H1 (cell line): ENCODE measurements around the gene INHBA. TPM values are rescaled to one million over a fixed set of nuclear protein-coding genes. Genes with fewer than 3 reads are reported as not detected.
A peak's percentile ranks its signal among the peaks of the same experiment; 100 is the strongest.

Experiments used
- CTCF ChIA-PET: fragments of 300-600 bp; sonication (Branson Sonifier 250); formaldehyde crosslinking; loops from one replicate; lab custom pipeline; 2021; ENCODE audit not compliant: partially characterized antibody; lab: Charles Lee
- POLR2A ChIA-PET: fragments of 300-600 bp; sonication (Branson Sonifier 250); formaldehyde crosslinking; loops from one replicate; lab custom pipeline; 2021; ENCODE audit warnings: inconsistent platforms; ENCODE audit not compliant: partially characterized antibody; lab: Charles Lee
- DNase-seq, 2 experiments: peaks; one replicate each; pipeline versions ENCODE4 v3.0.0 to v3.0.0-alpha.2; 2010 to 2022; ENCODE audit warnings: low spot score in 2 of 2, low read depth in 1 of 2, mixed read lengths in 1 of 2
- FAIRE-seq: peaks from 2 replicates; lab custom pipeline; 2011; peaks lifted over from hg19 to GRCh38; lab: Jason Lieb, UNC
- H2AFZ ChIP-seq: 2 replicates; pipeline ENCODE4 v1.8.1; 2012; ENCODE audit warnings: low read length, inconsistent platforms
- H2AK5ac ChIP-seq: 2 replicates; pipeline ENCODE4 v1.6.1; 2013; ENCODE audit warnings: low read depth, low read length
- H2BK120ac ChIP-seq: replicated peaks from 2 replicates; pipeline ENCODE3; 2013; ENCODE audit warnings: low read depth, low read length, inconsistent platforms
- H2BK12ac ChIP-seq: 2 replicates; pipeline ENCODE4 v1.6.1; 2013; ENCODE audit warnings: low read depth, low read length
- H2BK15ac ChIP-seq: 2 replicates; pipeline ENCODE4 v1.6.1; 2013; ENCODE audit warnings: low read length
- H2BK20ac ChIP-seq: 2 replicates; pipeline ENCODE4 v1.6.1; 2013; ENCODE audit warnings: low read length
- H2BK5ac ChIP-seq: 2 replicates; pipeline ENCODE4 v1.6.1; 2013; ENCODE audit warnings: low read depth, low read length
- H3K14ac ChIP-seq: 2 replicates; pipeline ENCODE4 v1.6.1; 2013; ENCODE audit warnings: inconsistent platforms; ENCODE audit not compliant: insufficient read length
- H3K18ac ChIP-seq: 2 replicates; pipeline ENCODE4 v1.6.1; 2013; ENCODE audit warnings: low read length; ENCODE audit errors: extremely low read depth
- H3K23ac ChIP-seq: 2 replicates; pipeline ENCODE4 v1.6.1; 2013; ENCODE audit warnings: inconsistent platforms; ENCODE audit not compliant: insufficient read length
- H3K23me2 ChIP-seq: 2 replicates; pipeline ENCODE4 v1.6.1; 2013; ENCODE audit warnings: low read depth, low read length
- H3K27ac ChIP-seq: 2 replicates; pipeline ENCODE4 v1.6.1; 2011; ENCODE audit warnings: low read depth, low read length, inconsistent platforms
- H3K27me3 ChIP-seq, 4 experiments: replicated peaks in 1 of 4; 1 replicate in 1 of 4; 2 replicates in 3 of 4; pipeline versions ENCODE4 v1.6.1 to v1.8.1; 2011 to 2013; ENCODE audit warnings: low read length in 3 of 4, mild to moderate bottlenecking in 3 of 4, inconsistent platforms in 2 of 4, mixed read lengths in 2 of 4, moderate library complexity in 1 of 4; ENCODE audit not compliant: control insufficient read depth in 3 of 4, insufficient read depth in 3 of 4; ENCODE audit errors: extremely low read depth in 1 of 4
- H3K36me3 ChIP-seq, 4 experiments: 2 replicates each; pipeline versions ENCODE4 v1.6.1 to v1.8.1; 2011 to 2013; ENCODE audit warnings: mild to moderate bottlenecking in 4 of 4, low read length in 3 of 4, moderate library complexity in 2 of 4, control low read depth in 1 of 4, inconsistent platforms in 1 of 4; ENCODE audit not compliant: insufficient read depth in 4 of 4, control insufficient read depth in 2 of 4
- H3K4ac ChIP-seq: replicated peaks from 2 replicates; pipeline ENCODE3; 2013; ENCODE audit warnings: low read length, low read depth, mixed read lengths, inconsistent platforms; ENCODE audit not compliant: insufficient read length
- H3K4me1 ChIP-seq, 4 experiments: replicated peaks in 1 of 4; 1 replicate in 1 of 4; 2 replicates in 3 of 4; pipeline versions ENCODE4 v1.6.1 to v1.8.1; 2011 to 2013; ENCODE audit warnings: low read length in 3 of 4, inconsistent platforms in 2 of 4, mixed read lengths in 1 of 4; ENCODE audit not compliant: insufficient read depth in 4 of 4, control insufficient read depth in 3 of 4
- H3K4me2 ChIP-seq, 2 experiments: 2 replicates each; pipeline versions ENCODE4 v1.6.1 to v1.8.1; 2011 to 2013; ENCODE audit warnings: low read depth in 2 of 2, low read length in 2 of 2, control low read depth in 1 of 2, inconsistent platforms in 1 of 2, mild to moderate bottlenecking in 1 of 2; ENCODE audit not compliant: insufficient read depth in 1 of 2
- H3K4me3 ChIP-seq, 4 experiments: fragments of 200-600, 300-600 bp in 1 of 4; sonication (generic), shearing (Covaris generic), sonication (Bioruptor Twin) in 1 of 4; 2 replicates each; pipeline versions ENCODE4 v1.5.1 to v1.8.1; 2011 to 2016; ENCODE audit warnings: low read length in 4 of 4, low read depth in 3 of 4, control low read depth in 2 of 4, inconsistent platforms in 2 of 4, mild to moderate bottlenecking in 2 of 4, mixed read lengths in 1 of 4, moderate library complexity in 1 of 4; ENCODE audit not compliant: insufficient read depth in 2 of 4; ENCODE audit errors: extremely low read depth in 1 of 4
- H3K56ac ChIP-seq: replicated peaks from 2 replicates; pipeline ENCODE3; 2013; ENCODE audit warnings: low read depth, mild to moderate bottlenecking, mixed read lengths, low read length, inconsistent platforms; ENCODE audit not compliant: insufficient read length
- H3K79me1 ChIP-seq: 2 replicates; pipeline ENCODE4 v1.6.1; 2013; ENCODE audit warnings: low read depth, low read length, control low read depth
- H3K79me2 ChIP-seq, 2 experiments: 2 replicates each; pipeline versions ENCODE4 v1.6.1 to v1.8.1; 2012 to 2013; ENCODE audit warnings: low read length in 2 of 2, mild to moderate bottlenecking in 2 of 2, inconsistent platforms in 1 of 2; ENCODE audit not compliant: insufficient read depth in 2 of 2, control insufficient read depth in 1 of 2
- H3K9ac ChIP-seq, 4 experiments: replicated peaks in 1 of 4; 1 replicate in 1 of 4; 2 replicates in 3 of 4; pipeline versions ENCODE4 v1.6.1 to v1.8.1; 2011 to 2013; ENCODE audit warnings: low read depth in 3 of 4, low read length in 3 of 4, control low read depth in 2 of 4, mild to moderate bottlenecking in 2 of 4, moderate library complexity in 2 of 4, inconsistent platforms in 1 of 4; ENCODE audit errors: extremely low read depth in 1 of 4
- H3K9me3 ChIP-seq, 2 experiments: 2 replicates each; pipeline versions ENCODE4 v1.6.1 to v1.8.1; 2012 to 2013; ENCODE audit warnings: mild to moderate bottlenecking in 2 of 2, moderate library complexity in 2 of 2, control low read depth in 1 of 2, inconsistent platforms in 1 of 2, low read depth in 1 of 2, low read length in 1 of 2, mixed read lengths in 1 of 2; ENCODE audit not compliant: insufficient read depth in 2 of 2
- H4K20me1 ChIP-seq, 2 experiments: replicated peaks in 1 of 2; 2 replicates each; pipeline versions ENCODE3 to v1.8.1; 2011 to 2013; ENCODE audit warnings: inconsistent platforms in 2 of 2, low read length in 2 of 2, mild to moderate bottlenecking in 1 of 2; ENCODE audit not compliant: insufficient read depth in 2 of 2, control insufficient read depth in 1 of 2
- H4K5ac ChIP-seq: 2 replicates; pipeline ENCODE4 v1.6.1; 2013; ENCODE audit warnings: low read length, low read depth, mixed read lengths, inconsistent platforms; ENCODE audit not compliant: insufficient read length
- H4K8ac ChIP-seq: 2 replicates; pipeline ENCODE4 v1.8.0; 2013; ENCODE audit warnings: mild to moderate bottlenecking, moderate library complexity, low read length, inconsistent platforms; ENCODE audit not compliant: insufficient read depth; ENCODE audit errors: extremely low read depth
- H4K91ac ChIP-seq: replicated peaks from 2 replicates; pipeline ENCODE3; 2013; ENCODE audit warnings: low read length, mixed read lengths, inconsistent platforms; ENCODE audit not compliant: insufficient read length
- BCL11A ChIP-seq, 2 experiments: IDR thresholded peaks; one replicate each; pipeline ENCODE4 v1.6.1; 2011; ENCODE audit warnings: low read depth in 2 of 2, low read length in 2 of 2, mild to moderate bottlenecking in 2 of 2
- CTCF ChIP-seq, 3 experiments: IDR thresholded peaks; 1 replicate in 2 of 3; 2 replicates in 1 of 3; pipeline versions ENCODE4 v1.5.1 to v1.6.1; 2011; ENCODE audit warnings: low read length in 3 of 3, mild to moderate bottlenecking in 3 of 3, inconsistent platforms in 2 of 3, low read depth in 1 of 3, moderate library complexity in 1 of 3; ENCODE audit not compliant: insufficient read depth in 1 of 3; ENCODE audit errors: control extremely low read depth in 1 of 3
- EGR1 ChIP-seq: IDR thresholded peaks from 2 replicates; pipeline ENCODE4 v1.6.1; 2011; ENCODE audit warnings: low read depth, low read length, borderline replicate concordance
- NRF1 ChIP-seq: IDR thresholded peaks from 2 replicates; pipeline ENCODE4 v1.6.1; 2011; ENCODE audit warnings: mild to moderate bottlenecking, low read depth, low read length, improper control_type of control experiment
- PHF8 ChIP-seq: fragments of 200-600 bp; sonication (generic); conservative IDR thresholded peaks from 2 replicates; pipeline ENCODE4 v1.7.1; 2012; ENCODE audit warnings: low read depth, mild to moderate bottlenecking, inconsistent platforms, low read length, moderate library complexity
- RAD21 ChIP-seq, 2 experiments: IDR thresholded peaks in 1 of 2; conservative IDR thresholded peaks in 1 of 2; 2 replicates each; pipeline ENCODE4 v1.6.1; 2011; ENCODE audit warnings: low read depth in 2 of 2, low read length in 2 of 2, improper control_type of control experiment in 1 of 2, inconsistent platforms in 1 of 2, mild to moderate bottlenecking in 1 of 2, moderate library complexity in 1 of 2
- RFX5 ChIP-seq: IDR thresholded peaks from 2 replicates; pipeline ENCODE4 v1.6.1; 2011; ENCODE audit warnings: low read depth, low read length, improper control_type of control experiment, borderline replicate concordance
- WGBS, 2 experiments: shearing (Covaris generic) in 1 of 2; methylation state at CpG; one replicate each; pipeline versions ENCODE4 v1.1.6 to v1.1.7; 2013 to 2015; ENCODE audit warnings: low lambda C conversion rate in 2 of 2, mixed read lengths in 2 of 2, inconsistent platforms in 1 of 2, low coverage in 1 of 2, missing lambda C conversion rate in 1 of 2; ENCODE audit not compliant: insufficient replicate concordance in 2 of 2, insufficient coverage in 1 of 2, insufficient read length in 1 of 2; ENCODE audit errors: extremely low coverage in 1 of 2, missing lambda C conversion rate in 1 of 2; 5-methylcytosine and 5-hydroxymethylcytosine counted together
- polyA plus RNA-seq, 7 experiments: library from polyadenylated mRNA; depleted of rRNA in 3 of 7; stranded (reverse) in 5 of 7; unstranded in 2 of 7; fragments of >200 nt in 5 of 7; fragments of 200-250 nt in 2 of 7; gene quantifications; 1 replicate in 5 of 7; 2 replicates in 1 of 7; 4 replicates in 1 of 7; pipeline versions ENCODE4 v1.2.1 to v1.2.3, GENCODE V29; 2011 to 2013; ENCODE audit warnings: missing spikeins in 2 of 7, mixed read lengths in 2 of 7
- total RNA-seq: library from RNA; stranded (reverse); fragmentation: NEBNext Ultra II Directional; extraction: Animal tissue kit (Norgen Biotek cat#: 25700); gene quantifications from 2 replicates; pipeline ENCODE4 v1.2.1, GENCODE V29; 2021

INHBA gene
- total and polyA plus RNA-seq, 2 of the 8 experiments (the other 6 are each of a cell fraction or from before 2014, with no cell fraction given) = 1.1 to 2.7 TPM

DNA sequence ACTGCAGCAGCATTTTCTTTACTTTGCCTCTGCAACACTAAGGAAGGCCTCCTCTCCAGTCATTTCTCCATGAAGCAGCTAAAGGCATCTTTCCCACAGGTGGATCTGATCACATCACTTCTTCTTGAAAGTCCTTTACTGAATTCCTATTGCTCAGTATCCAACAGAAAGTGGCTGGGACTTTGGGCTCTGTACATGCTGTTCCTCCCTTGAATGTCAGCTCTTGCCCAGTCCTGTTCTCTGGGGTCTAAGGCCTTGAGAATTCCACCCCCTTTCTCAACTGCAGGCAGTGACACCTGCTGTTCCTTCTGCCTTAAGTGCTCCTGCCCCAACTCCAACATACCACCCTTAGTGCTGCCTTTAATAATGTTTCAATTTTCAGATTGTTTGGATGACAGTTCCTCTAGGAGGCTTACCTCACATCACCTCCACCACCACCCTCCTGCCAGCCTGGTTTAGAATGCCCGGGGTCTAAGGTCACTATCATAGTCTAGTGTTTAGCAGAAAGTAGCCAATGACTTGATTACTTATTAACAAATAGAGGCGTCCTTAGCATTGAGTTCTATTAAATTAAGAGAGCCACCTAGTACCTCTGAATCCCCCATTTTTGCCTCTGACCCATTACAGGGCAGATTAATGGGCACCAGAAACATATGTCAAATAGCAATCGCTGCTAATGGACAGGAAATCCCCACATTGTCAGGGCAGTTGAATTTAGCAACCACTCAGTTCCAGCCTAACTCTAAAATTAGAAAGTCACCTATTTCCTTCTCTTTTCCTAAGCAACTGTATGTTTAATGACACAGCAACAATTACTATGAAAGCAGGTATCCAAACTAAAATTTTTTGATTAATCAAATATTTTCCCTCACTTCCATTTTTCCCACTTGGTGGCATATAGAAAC, 11.4 kb downstream of the INHBA start:
- Histone ChIP-seq H4K20me1 (no peaks in the 10 kb centered on the region), H2AK5ac (no peak overlapping the region), H2BK20ac (no peak overlapping the region), H3K4ac (no peak overlapping the region), H3K23ac (no peak overlapping the region), H3K56ac (no peak overlapping the region), H3K4me2 (no peak overlapping the region), H2BK15ac (0 out of 2 replicates have a peak overlapping the region, but pooled peaks have one; percentile 18), H4K91ac (no peak overlapping the region), H3K9me3 (no peaks in the 10 kb centered on the region), H3K18ac (no peak overlapping the region), H2BK120ac (no peak overlapping the region), H3K27ac (no peak overlapping the region), H3K27me3 (no peaks in the 10 kb centered on the region), H3K79me2 (no peaks in the 10 kb centered on the region; a peak in 1 of 4 replicates), H3K23me2 (peaks cover 2% of the 10 kb centered on the region; the same call in 1 of the 2 replicates), H3K4me1 (peaks cover 0 to 14% (median 6%) of the 10 kb centered on the region in 4 experiments; a peak in 4 of 7 replicates), H2AFZ (no peak overlapping the region), H2BK12ac (no peak overlapping the region), H4K8ac (no peak overlapping the region), H4K5ac (no peak overlapping the region), H3K4me3 (no peak overlapping the region), H2BK5ac (no peak overlapping the region), H3K9ac (no peak overlapping the region), H3K14ac (no peak overlapping the region), H3K79me1 (no peaks in the 10 kb centered on the region), H3K36me3 (peaks cover 0 to 7% (median 0%) of the 10 kb centered on the region in 4 experiments; a peak in 1 of 8 replicates)
- POLR2A ChIA-PET = no interaction called here
- DNase-seq (no peak), FAIRE-seq (no peak)
- TF ChIP-seq EGR1 (no peak), CTCF (IDR thresholded peaks at IDR 0.05; ENCODE audit: control extremely low read depth in 1 of 3, insufficient read depth in 1 of 3, low read depth in 1 of 3, low read length in 3 of 3) (peak in 1 of 3 experiments; percentile 10; a peak in 1 of 4 replicates), NRF1 (no peak), RAD21 (IDR thresholded peaks at IDR 0.05 in 1 of 2, conservative IDR thresholded peaks at IDR 0.05 in 1 of 2; ENCODE audit: low read depth in 2 of 2, low read length in 2 of 2) (peak; percentile 1 to 17; a peak in 1 of 4 replicates), RFX5 (no peak), BCL11A (IDR thresholded peaks at IDR 0.05; ENCODE audit: low read depth in 2 of 2, low read length in 2 of 2) (no peak), PHF8 (no peak)
- 94% methylated on average over 3 of the region's 3 CpGs; no CpG with 5 or more reads in 1 of the 2 experiments for WGBS, 2 experiments
- CTCF ChIA-PET = interaction anchor here (1.4 to 1.7 kb wide), 2 partner anchors 19 to 350 kb away, joined by 3 read pairs; no protein-coding TSS in a partner anchor
